ENCODE measurements around the gene NXNL2.

Gene NXNL2

DNA sequence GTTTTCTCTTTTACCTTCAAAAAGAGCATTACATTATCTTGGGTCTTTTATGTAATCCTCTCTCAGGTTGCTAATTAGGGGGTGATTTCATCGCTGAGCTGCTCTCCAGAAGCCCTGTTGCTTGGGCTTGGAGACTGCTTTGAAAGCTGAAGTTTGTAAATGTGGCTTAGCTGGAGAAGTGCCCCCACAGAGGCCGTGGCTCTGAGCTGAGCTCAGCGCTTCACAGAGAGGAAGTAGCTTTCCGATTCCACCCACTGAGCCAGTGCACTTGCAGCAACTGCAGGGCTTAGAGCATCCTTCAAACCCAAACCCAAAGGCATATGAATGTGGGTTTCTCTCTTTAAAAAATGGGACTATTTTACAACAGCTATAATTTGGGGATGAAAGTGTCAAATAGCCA is 13.7 kb upstream of the NXNL2 start:
- no peak for DNase-seq (ENCODE audit: low read depth in 2 of 2)
- no peak overlapping the region for H3K4me3 ChIP-seq (replicated peaks in 1 of 2; ENCODE audit: low read depth in 2 of 2, low read length in 2 of 2)
- TF ChIP-seq CTCF (IDR thresholded peaks at IDR 0.05; ENCODE audit: low read depth, low read length), result no peak

DNA sequence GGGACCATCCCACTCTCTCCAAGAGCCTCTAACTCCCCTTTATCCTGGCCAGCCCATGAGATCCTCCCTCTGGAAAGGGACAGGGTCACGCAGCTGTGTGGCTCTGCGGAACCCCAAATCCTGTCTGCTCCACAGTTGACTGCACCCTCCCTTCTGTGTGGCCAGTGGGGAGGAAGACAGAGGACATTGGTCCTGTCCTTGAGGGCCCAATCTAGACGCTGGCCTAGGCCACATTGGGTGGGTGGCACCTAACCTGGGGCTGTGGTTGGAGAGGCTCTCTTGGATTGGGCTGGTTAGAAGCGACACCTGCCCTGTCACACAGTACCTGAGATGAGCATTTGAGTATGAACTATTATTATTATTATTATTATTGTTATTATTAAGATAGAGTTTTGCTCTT is 12.6 kb upstream of the NXNL2 start:
- TF ChIP-seq CTCF (IDR thresholded peaks at IDR 0.05; ENCODE audit: low read depth, low read length), result no peak
- no peak overlapping the region for H3K4me3 ChIP-seq (replicated peaks in 1 of 2; ENCODE audit: low read depth in 2 of 2, low read length in 2 of 2)
- DNase-seq (ENCODE audit: low read depth in 2 of 2), result no peak

- no peak for DNase-seq (ENCODE audit: low read depth in 2 of 2)
- H3K4me3 ChIP-seq (replicated peaks in 1 of 2; ENCODE audit: low read depth in 2 of 2, low read length in 2 of 2), result no peak overlapping the region
- no peak for TF ChIP-seq CTCF (IDR thresholded peaks at IDR 0.05; ENCODE audit: low read depth, low read length)
Measured at GRCh38 chr9:88523056-88523455, 11.9 kb upstream of the NXNL2 start.

DNA sequence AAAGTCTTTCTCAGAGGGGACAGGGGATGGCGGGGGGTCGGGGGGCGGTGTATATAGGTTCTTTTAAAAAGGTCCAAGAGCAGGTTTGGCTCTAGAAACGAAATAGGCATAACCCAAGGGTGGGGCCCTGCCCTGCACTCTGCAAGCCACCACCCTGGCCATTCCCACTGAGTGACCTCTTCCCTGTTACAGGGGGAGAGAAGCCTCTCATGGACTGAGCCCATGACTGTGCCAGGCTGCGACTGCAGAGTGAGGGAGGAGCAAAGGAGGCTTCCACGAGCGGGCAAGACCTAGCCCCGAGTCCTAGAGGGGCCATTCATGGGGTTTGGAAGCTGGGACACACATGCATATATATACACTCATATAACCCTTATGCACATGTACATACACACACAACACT is 10.1 kb upstream of the NXNL2 start:
- no peak for TF ChIP-seq CTCF (IDR thresholded peaks at IDR 0.05; ENCODE audit: low read depth, low read length)
- no peak overlapping the region for H3K4me3 ChIP-seq (replicated peaks in 1 of 2; ENCODE audit: low read depth in 2 of 2, low read length in 2 of 2)
- DNase-seq (ENCODE audit: low read depth in 2 of 2), result no peak

- H3K4me3 ChIP-seq (replicated peaks in 1 of 2; ENCODE audit: low read depth in 2 of 2, low read length in 2 of 2), result no peak overlapping the region
- TF ChIP-seq CTCF (IDR thresholded peaks at IDR 0.05; ENCODE audit: low read depth, low read length), result no peak
- DNase-seq (ENCODE audit: low read depth in 2 of 2), result no peak
Measured at GRCh38 chr9:88527618-88528017, 7.4 kb upstream of the NXNL2 start.

DNA sequence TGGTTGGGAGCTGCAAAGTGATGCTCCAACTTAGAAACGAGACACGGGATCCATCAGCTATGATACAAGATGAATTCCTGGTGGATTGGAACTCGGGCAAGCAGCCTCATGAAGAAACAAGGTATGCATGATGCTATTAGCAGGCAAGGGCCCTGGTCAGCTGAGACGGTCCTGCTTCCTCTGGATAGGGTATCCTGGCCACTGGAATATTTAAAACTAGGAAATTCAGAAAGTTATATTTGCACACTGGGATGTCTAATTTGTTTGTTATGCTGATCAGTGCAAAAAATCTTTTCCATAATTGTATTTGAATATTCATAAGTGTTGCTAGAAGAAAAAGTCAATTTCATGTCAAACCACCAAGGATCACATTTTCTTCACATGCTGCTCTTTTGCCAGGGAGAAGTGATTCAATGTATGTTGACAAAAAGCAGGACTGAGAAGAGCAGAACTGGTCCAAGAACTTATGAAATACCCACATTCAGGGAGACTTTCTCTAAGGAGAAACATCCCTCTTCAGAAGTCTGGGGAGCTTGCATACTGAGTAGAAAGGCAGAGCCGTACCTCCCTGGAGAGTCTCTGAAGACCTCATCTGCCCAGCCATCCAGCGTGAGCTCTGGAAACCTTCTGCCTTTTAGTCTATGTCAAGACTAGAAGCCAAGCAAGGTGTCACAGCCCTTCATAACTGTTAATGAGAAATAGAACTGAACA is 6.7 kb upstream of the NXNL2 start:
- TF ChIP-seq CTCF (IDR thresholded peaks at IDR 0.05; ENCODE audit: low read depth, low read length), result no peak
- DNase-seq (ENCODE audit: low read depth in 2 of 2), result peak in 1 of 2 donors; percentile 44

GRCh38 chr9:88529496-88529895 is 5.5 kb upstream of the NXNL2 start:
- no peak for DNase-seq (ENCODE audit: low read depth in 2 of 2)

More for the DNA sequence above, 6.7 kb upstream of the NXNL2 start:
- no peak overlapping the region for H3K4me3 ChIP-seq (replicated peaks in 1 of 2; ENCODE audit: low read depth in 2 of 2, low read length in 2 of 2)

More at GRCh38 chr9:88529496-88529895, 5.5 kb upstream of the NXNL2 start:
- TF ChIP-seq CTCF (IDR thresholded peaks at IDR 0.05; ENCODE audit: low read depth, low read length), result no peak
- no peak overlapping the region for H3K4me3 ChIP-seq (replicated peaks in 1 of 2; ENCODE audit: low read depth in 2 of 2, low read length in 2 of 2)

All from cardiac fibroblast (primary cell).